Mucosa of descending colon (tissue), 3 donors: Measurements from ENCODE around the gene LPAR3. TPM values are rescaled to one million over a fixed set of nuclear protein-coding genes. Genes with fewer than 3 reads are reported as not detected.

Experiments
- ATAC-seq: fragments of 200-7000 bp; cut with Tn5 transposase; one replicate; pipeline ENCODE4 v1.9.1; 2020; ENCODE audit warnings: mild to moderate bottlenecking, moderate library complexity
- DNase-seq, 3 donors: peaks; one replicate each; pipeline ENCODE4 v3.0.0-alpha.2; 2020
- H3K36me3 ChIP-seq: fragments of 200-600 bp; one replicate; pipeline ENCODE4 v1.8.0; 2021; ENCODE audit warnings: low read depth, mild to moderate bottlenecking
- H3K4me1 ChIP-seq: fragments of 200-600 bp; one replicate; pipeline ENCODE4 v1.8.0; 2021; ENCODE audit warnings: low read depth, mild to moderate bottlenecking
- H3K4me3 ChIP-seq: fragments of 200-600 bp; one replicate; pipeline ENCODE4 v1.8.0; 2021; ENCODE audit warnings: mild to moderate bottlenecking
- H3K9me3 ChIP-seq: fragments of 200-600 bp; one replicate; pipeline ENCODE4 v1.8.0; 2021; ENCODE audit warnings: mild to moderate bottlenecking
- CTCF ChIP-seq: fragments of 200-600 bp; IDR thresholded peaks from one replicate; pipeline ENCODE4 v1.8.0; 2022; ENCODE audit warnings: antibody characterized with exemption, mild to moderate bottlenecking
- intact Hi-C, 2 donors: fragments of 100-400 bp; cut with DNase I in 1 of 2; cut with micrococcal nuclease in 1 of 2; formaldehyde crosslinking; loops; one replicate each; pipeline versions ENCODE4 v1.11.0 to v1.11.1; 2022; cut with DNase I, micrococcal nuclease
- total RNA-seq, 3 donors: library from RNA; stranded (reverse); fragmentation: NEBNext Ultra II Directional in 2 of 3; extraction: Animal tissue kit (Norgen Biotek cat#: 25700) in 2 of 3; gene quantifications; one replicate each; pipeline versions ENCODE4 v1.2.1 to v1.2.4, GENCODE V29; 2021 to 2023
- donor health status: DM: no; HTN: no; CAD: no; lungs with moderate emphysema.
- donor health status: DM: no; HTN: no; CAD: no.
- donor health status: DM: no; HTN: yes; CAD: no.

LPAR3 gene
- total RNA-seq, 3 donors from 2014 or later, result 2.5 to 3.5 (median 2.5) TPM

GRCh38 chr1:84833194-84833593, 59.8 kb downstream of the LPAR3 start:
- DNase-seq (no peak), ATAC-seq (no peak)
- H3K4me1 ChIP-seq, result no peaks in the 10 kb centered on the region
- no peak overlapping the region for H3K4me3 ChIP-seq
- H3K36me3 ChIP-seq, result no peaks in the 10 kb centered on the region
- intact Hi-C loops, result no loop called here
- no peaks in the 10 kb centered on the region for H3K9me3 ChIP-seq
- no peak for TF ChIP-seq CTCF

DNA sequence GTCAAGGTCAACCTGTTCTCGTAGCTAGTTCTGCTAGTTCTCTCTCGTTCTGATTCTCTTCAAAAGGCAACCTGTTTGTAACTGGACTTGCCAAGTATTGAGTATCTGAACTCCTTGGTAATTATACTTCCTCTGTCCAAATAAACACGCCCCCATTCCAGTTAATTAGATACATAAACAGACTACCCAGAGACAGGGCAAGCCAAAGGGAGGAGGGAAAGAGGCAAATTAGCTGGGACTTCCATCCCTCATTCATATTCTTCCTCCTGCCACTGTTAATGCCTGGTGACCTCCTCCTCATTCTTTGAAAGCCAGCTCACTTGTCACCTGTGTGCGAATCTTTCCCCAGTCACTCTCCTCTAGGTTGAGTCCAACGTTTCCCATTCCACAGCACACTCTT, 62.9 kb downstream of the LPAR3 start:
- H3K4me3 ChIP-seq, result no peak overlapping the region
- no peaks in the 10 kb centered on the region for H3K9me3 ChIP-seq
- H3K4me1 ChIP-seq, result no peaks in the 10 kb centered on the region
- intact Hi-C loops, result no loop called here
- no peaks in the 10 kb centered on the region for H3K36me3 ChIP-seq
- TF ChIP-seq CTCF, result no peak
- DNase-seq (no peak), ATAC-seq (no peak)

DNA sequence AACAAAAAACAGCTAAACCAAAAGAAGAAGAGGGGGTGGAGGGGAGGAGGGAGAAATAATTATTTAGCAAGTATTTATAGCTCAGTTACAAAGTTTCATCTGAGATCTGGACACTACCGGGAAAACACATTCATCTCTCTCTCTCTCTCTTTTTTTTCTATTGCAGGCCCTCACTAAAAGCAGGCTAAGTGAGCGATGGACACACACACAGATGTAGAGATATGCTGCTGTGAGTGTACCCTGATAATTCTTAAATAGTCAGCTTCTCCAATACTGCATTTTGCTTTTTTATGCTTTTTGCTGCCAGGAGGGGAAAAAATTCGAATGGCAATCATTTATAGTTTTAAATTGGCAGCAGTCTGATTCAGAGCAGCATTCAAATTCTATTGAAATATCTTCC, 65.0 kb downstream of the LPAR3 start:
- H3K4me1 ChIP-seq, result no peaks in the 10 kb centered on the region
- no peaks in the 10 kb centered on the region for H3K36me3 ChIP-seq
- no peak overlapping the region for H3K4me3 ChIP-seq
- H3K9me3 ChIP-seq, result no peaks in the 10 kb centered on the region
- ATAC-seq (no peak), DNase-seq (no peak)
- intact Hi-C loops, result no loop called here
- no peak for TF ChIP-seq CTCF

- DNase-seq, result no peak
- H3K9me3 ChIP-seq, result no peaks in the 10 kb centered on the region
- ATAC-seq, result no peak
- no peaks in the 10 kb centered on the region for H3K36me3 ChIP-seq
- H3K4me3 ChIP-seq, result no peak overlapping the region
- intact Hi-C loops, result no loop called here
- no peak for TF ChIP-seq CTCF
- H3K4me1 ChIP-seq, result no peaks in the 10 kb centered on the region
These were observed 65.5 kb downstream of the LPAR3 start for GRCh38 chr1:84827555-84827954.

GRCh38 chr1:84825161-84825560, 67.8 kb downstream of the LPAR3 start:
- no peaks in the 10 kb centered on the region for H3K9me3 ChIP-seq
- no peak for DNase-seq
- no peak for ATAC-seq
- no peak for TF ChIP-seq CTCF
- H3K4me3 ChIP-seq, result no peak overlapping the region
- no peaks in the 10 kb centered on the region for H3K36me3 ChIP-seq
- intact Hi-C loops, result no loop called here
- H3K4me1 ChIP-seq, result no peaks in the 10 kb centered on the region

- DNase-seq, result no peak
- Histone ChIP-seq H3K36me3 (no peaks in the 10 kb centered on the region), H3K9me3 (no peaks in the 10 kb centered on the region), H3K4me3 (no peak overlapping the region), H3K4me1 (no peaks in the 10 kb centered on the region)
- ATAC-seq, result no peak
- no peak for TF ChIP-seq CTCF
- intact Hi-C loops, result no loop called here
These were observed 69.0 kb downstream of the LPAR3 start for GRCh38 chr1:84823991-84824390.
